ENCODE data around the gene NCAPG2. TPM values are rescaled to one million over a fixed set of nuclear protein-coding genes. Genes with fewer than 3 reads are reported as not detected.

Gene NCAPG2
- total and polyA plus RNA-seq, 2 of the 13 experiments (the other 11 are each of a cell fraction or from before 2014, with no cell fraction given): 15.1 to 30.7 TPM

- TF ChIP-seq, protein P1, sequence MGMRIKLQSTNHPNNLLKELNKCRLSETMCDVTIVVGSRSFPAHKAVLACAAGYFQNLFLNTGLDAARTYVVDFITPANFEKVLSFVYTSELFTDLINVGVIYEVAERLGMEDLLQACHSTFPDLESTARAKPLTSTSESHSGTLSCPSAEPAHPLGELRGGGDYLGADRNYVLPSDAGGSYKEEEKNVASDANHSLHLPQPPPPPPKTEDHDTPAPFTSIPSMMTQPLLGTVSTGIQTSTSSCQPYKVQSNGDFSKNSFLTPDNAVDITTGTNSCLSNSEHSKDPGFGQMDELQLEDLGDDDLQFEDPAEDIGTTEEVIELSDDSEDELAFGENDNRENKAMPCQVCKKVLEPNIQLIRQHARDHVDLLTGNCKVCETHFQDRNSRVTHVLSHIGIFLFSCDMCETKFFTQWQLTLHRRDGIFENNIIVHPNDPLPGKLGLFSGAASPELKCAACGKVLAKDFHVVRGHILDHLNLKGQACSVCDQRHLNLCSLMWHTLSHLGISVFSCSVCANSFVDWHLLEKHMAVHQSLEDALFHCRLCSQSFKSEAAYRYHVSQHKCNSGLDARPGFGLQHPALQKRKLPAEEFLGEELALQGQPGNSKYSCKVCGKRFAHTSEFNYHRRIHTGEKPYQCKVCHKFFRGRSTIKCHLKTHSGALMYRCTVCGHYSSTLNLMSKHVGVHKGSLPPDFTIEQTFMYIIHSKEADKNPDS (CRISPR knock-in tag; IDR thresholded peaks at IDR 0.05): no peak
- TF ChIP-seq TBX2 (CRISPR knock-in tag; IDR thresholded peaks at IDR 0.05; ENCODE audit: borderline replicate concordance) (peak; percentile 83), POLR2AphosphoS5 (IDR thresholded peaks at IDR 0.05; ENCODE audit: low read depth, low read length) (peak; percentile 31; the same call in 1 of the 2 replicates), SALL1 (CRISPR knock-in tag; IDR thresholded peaks at IDR 0.05) (peak; percentile 70), SMARCC2 (IDR thresholded peaks at IDR 0.05) (no peak), NFE2 (CRISPR knock-in tag; IDR thresholded peaks at IDR 0.05) (no peak), ZNF337 (CRISPR knock-in tag; IDR thresholded peaks at IDR 0.05; ENCODE audit: borderline replicate concordance, low read depth) (no peak), IRF9 (CRISPR knock-in tag; IDR thresholded peaks at IDR 0.05; ENCODE audit: borderline replicate concordance) (no peak), ZNF556 (CRISPR knock-in tag; IDR thresholded peaks at IDR 0.05; ENCODE audit: borderline replicate concordance) (peak; percentile 42; the same call in 1 of the 2 replicates), CHCHD3 (CRISPR knock-in tag; IDR thresholded peaks at IDR 0.05) (no peak), GTF3A (CRISPR knock-in tag; conservative IDR thresholded peaks at IDR 0.05) (no peak), FOXP4 (CRISPR knock-in tag; IDR thresholded peaks at IDR 0.05) (peak; percentile 60), RARA (CRISPR knock-in tag; IDR thresholded peaks at IDR 0.05) (peak; percentile 66), SMC3 (IDR thresholded peaks at IDR 0.05; ENCODE audit: low read length) (no peak), SNAPC2 (CRISPR knock-in tag; IDR thresholded peaks at IDR 0.05) (no peak), GZF1 (CRISPR knock-in tag; IDR thresholded peaks at IDR 0.05) (0 out of 2 replicates have a peak, but pooled peaks have one; percentile 44), ZNF501 (CRISPR knock-in tag; IDR thresholded peaks at IDR 0.05) (no peak), ZNF354B (CRISPR knock-in tag; IDR thresholded peaks at IDR 0.05) (no peak), EZH2 (conservative IDR thresholded peaks at IDR 0.05; ENCODE audit: low read depth, low read length) (no peak)
- TF ChIP-seq, protein P2, sequence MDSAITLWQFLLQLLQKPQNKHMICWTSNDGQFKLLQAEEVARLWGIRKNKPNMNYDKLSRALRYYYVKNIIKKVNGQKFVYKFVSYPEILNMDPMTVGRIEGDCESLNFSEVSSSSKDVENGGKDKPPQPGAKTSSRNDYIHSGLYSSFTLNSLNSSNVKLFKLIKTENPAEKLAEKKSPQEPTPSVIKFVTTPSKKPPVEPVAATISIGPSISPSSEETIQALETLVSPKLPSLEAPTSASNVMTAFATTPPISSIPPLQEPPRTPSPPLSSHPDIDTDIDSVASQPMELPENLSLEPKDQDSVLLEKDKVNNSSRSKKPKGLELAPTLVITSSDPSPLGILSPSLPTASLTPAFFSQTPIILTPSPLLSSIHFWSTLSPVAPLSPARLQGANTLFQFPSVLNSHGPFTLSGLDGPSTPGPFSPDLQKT (CRISPR knock-in tag; IDR thresholded peaks at IDR 0.05; ENCODE audit: borderline replicate concordance): no peak
- TF ChIP-seq, protein P3, sequence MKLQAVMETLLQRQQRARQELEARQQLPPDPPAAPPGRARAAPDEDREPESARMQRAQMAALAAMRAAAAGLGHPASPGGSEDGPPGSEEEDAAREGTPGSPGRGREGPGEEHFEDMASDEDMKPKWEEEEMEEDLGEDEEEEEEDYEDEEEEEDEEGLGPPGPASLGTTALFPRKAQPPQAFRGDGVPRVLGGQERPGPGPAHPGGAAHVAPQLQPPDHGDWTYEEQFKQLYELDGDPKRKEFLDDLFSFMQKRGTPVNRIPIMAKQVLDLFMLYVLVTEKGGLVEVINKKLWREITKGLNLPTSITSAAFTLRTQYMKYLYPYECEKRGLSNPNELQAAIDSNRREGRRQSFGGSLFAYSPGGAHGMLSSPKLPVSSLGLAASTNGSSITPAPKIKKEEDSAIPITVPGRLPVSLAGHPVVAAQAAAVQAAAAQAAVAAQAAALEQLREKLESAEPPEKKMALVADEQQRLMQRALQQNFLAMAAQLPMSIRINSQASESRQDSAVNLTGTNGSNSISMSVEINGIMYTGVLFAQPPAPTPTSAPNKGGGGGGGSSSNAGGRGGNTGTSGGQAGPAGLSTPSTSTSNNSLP (IDR thresholded peaks at IDR 0.05; ENCODE audit: low read depth, low read length): no peak
- TF ChIP-seq, protein P4, sequence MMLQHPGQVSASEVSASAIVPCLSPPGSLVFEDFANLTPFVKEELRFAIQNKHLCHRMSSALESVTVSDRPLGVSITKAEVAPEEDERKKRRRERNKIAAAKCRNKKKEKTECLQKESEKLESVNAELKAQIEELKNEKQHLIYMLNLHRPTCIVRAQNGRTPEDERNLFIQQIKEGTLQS (CRISPR knock-in tag; IDR thresholded peaks at IDR 0.05): 0 out of 2 replicates have a peak, but pooled peaks have one; percentile 30
Measured at GRCh38 chr7:158581440-158582088, 123.0 kb downstream of the NCAPG2 start (continued).

Measured in HepG2 (cell line).